Cardiac fibroblast (primary cell): Measurements from ENCODE around the gene BDH1.

Experiments used
- DNase-seq, 2 donors: peaks; one replicate each; pipeline versions ENCODE4 v3.0.0 to v3.0.0-alpha.2; 2010; ENCODE audit warnings: low read depth in 2 of 2
- H3K4me3 ChIP-seq, 2 donors: replicated peaks in 1 of 2; 1 replicate in 1 of 2; 2 replicates in 1 of 2; pipeline ENCODE4 v1.5.1; 2011; ENCODE audit warnings: low read depth in 2 of 2, low read length in 2 of 2, mild to moderate bottlenecking in 2 of 2, moderate library complexity in 1 of 2
- CTCF ChIP-seq: IDR thresholded peaks from one replicate; pipeline ENCODE4 v1.5.1; 2011; ENCODE audit warnings: low read depth, mild to moderate bottlenecking, low read length, inconsistent platforms

Gene BDH1

DNA sequence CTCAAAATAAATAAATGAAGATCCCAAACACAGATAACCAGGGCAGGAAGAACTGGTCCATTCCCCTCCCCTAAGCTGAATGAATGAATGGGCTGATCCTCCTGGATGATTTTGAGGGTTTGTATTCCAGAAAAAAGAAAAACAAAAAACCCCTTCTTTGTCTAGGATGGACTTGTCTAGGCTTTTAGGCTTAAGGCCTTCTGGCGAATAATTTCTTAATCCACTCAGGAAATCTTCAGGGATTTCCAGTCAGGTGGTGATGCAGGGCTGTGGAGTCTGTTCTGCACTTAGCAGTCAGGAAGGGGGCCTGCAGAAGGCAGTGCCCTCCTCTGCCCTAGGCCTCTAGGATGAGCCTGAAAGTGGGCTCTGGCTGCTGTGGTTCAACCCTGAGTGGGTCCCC is 52.1 kb downstream of the BDH1 start:
- H3K4me3 ChIP-seq = no peak overlapping the region
- no peak for DNase-seq
- TF ChIP-seq CTCF = no peak

GRCh38 chr3:197501879-197502620 is 53.7 kb downstream of the BDH1 start:
- H3K4me3 ChIP-seq = no peak overlapping the region
- TF ChIP-seq CTCF = peak; percentile 78
- DNase-seq = peak; percentile 73 to 87

GRCh38 chr3:197501496-197501878 is 54.3 kb downstream of the BDH1 start:
- DNase-seq = peak; percentile 54 to 66

GRCh38 chr3:197500812-197501211 is 55.0 kb downstream of the BDH1 start:
- no peak for TF ChIP-seq CTCF
- no peak for DNase-seq
- no peak overlapping the region for H3K4me3 ChIP-seq

More at GRCh38 chr3:197501496-197501878, 54.3 kb downstream of the BDH1 start:
- no peak for TF ChIP-seq CTCF
- H3K4me3 ChIP-seq = no peak overlapping the region

- DNase-seq = peak in 1 of 2 donors; percentile 91
- TF ChIP-seq CTCF = no peak
- no peak overlapping the region for H3K4me3 ChIP-seq
Measured at GRCh38 chr3:197499427-197499826, 56.3 kb downstream of the BDH1 start.

GRCh38 chr3:197498499-197499241 is 57.1 kb downstream of the BDH1 start:
- no peak for TF ChIP-seq CTCF
- no peak overlapping the region for H3K4me3 ChIP-seq
- no peak for DNase-seq
